Activated CD4-positive, CD25-positive, alpha-beta regulatory T cell treated with anti-CD3 and anti-CD28 coated beads, Interleukin-2, amount 50 U/mL, for 16 hours (primary cell): ENCODE data around the gene TNFAIP3.

ENCODE experiments used
- DNase-seq: peaks from one replicate; pipeline ENCODE4 v3.0.0-alpha.2; 2020; ENCODE audit warnings: low read depth, low spot score

TNFAIP3 gene

DNA sequence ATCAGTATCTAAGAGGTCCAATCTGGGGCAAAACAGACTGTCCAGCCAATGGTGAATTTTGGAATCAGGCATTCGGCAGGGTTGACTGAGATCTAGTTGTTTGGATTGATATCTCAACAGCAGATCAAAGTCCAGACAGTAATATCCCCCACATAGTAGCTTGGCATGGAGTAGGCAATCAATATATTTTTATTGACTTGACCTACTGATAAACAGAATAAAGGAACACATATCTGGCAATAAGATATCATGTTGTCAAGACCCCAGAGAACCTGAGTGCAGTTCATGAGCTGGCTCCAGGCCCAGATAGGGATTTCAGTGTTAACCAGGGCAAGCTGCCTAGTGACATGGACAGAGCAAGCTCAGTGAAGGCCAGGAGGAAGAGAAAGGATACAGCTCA lies 34.4 kb downstream of the TNFAIP3 start:
- no peak for DNase-seq

DNA sequence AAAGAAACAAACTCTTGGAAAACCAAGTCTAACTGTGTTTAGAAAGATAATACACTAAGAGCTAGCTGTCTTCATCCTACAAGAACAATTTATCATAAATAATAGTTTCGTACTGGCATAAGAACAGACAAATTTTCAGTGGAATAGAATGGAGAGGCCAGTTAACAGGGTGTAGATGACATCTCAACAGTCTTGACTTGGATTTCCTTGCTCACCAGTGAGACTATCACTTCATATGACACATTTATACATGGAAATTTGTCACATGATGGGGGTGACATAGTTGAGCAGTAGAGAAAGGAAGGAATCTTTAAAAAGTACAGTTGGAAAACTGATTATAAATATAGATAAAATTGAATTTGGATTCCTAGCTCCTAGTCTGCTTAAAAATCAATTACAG lies 35.6 kb downstream of the TNFAIP3 start:
- no peak for DNase-seq

DNA sequence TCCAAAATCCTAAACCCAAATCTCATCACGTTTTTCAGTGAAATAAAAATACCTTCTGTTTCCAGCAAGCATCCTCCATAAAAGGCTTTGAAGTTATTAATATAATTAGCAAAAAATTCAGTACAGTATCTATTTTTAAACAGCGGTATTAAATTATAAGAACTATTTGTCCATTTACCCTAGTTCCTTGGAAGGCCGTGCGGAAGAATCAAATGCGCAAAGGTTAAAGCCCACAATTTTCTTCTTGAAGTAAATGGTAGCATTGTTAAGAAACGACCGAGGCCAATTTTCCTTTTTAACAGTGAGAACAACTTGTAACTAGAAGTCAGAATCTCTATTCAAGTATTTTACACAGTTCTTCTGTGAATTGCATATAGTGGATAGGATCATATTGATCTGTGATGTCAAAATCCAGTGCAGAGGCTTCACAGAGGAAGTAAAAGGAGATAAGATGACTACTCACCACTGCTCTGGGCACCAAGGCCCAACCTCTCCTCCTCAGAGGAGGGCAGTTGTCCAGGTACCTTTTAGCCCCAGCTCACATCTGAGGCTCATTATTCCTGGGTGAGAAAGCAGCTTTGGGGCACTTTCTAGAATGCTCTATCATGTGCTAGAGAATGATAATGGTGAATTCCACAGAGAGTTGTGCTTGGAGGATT lies 36.3 kb downstream of the TNFAIP3 start:
- DNase-seq, result no peak

- no peak for DNase-seq
These were observed 37.1 kb downstream of the TNFAIP3 start for GRCh38 chr6:137903933-137904821.

DNA sequence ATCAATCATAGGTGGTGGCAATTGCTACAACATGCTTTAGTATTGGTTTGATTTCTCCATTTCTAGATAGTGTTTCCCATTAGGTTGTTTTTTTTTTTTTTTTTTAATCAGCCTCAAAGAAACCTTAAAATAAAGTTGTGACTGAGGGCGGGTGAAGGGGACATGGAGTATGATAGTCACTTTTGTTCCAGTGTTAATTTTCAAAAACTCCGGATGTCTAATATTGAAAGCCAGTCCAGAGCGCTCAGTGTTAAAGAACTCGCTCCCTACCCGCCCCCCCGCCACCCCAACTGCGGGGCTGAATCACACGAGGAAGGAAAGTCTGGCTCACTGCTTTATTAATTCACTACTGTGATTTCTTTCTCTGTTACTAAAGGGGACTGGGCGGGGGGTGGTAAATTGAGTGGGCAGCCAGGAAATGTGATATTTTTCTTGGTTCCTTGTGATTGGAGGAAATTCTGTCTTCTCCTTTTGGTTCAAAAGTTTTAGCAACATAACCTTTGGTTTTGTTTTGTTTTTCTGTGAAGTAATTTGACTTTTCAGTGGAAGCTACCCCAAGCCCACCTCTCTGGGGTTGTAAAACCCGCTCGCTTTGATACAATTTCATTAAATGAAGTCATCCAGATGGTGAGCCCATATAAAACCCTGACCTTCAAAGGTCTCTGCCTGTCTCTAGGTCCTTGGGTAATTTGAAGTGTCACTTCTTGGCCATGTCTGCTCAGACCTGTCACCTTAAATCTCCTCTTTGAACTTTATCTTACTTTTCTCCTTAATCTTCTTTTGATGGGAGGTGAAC lies 38.0 kb downstream of the TNFAIP3 start:
- DNase-seq, result peak; percentile 61

GRCh38 chr6:137906020-137906472 lies 39.0 kb downstream of the TNFAIP3 start:
- DNase-seq, result no peak

- no peak for DNase-seq
These were observed 40.1 kb downstream of the TNFAIP3 start for GRCh38 chr6:137907170-137907569.

DNA sequence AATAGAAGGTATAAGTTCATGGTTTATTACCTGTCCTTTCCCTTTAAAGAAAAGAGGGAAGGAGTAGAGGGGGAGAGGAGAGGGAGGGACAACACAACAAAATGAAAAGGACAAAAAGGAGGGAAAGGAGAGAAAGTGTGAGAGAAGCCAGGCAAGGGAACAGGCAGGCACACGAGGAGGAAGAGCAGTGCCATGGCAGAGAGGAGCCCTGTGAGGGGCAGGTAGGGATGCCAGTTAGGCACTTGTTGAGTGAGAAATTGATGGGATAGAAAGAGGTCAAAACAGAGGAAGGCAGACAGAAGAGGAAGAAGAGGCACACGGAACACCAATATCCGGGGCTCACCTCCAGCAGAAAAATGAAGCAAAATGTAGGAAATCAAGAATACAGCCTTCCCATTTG lies 42.5 kb downstream of the TNFAIP3 start:
- no peak for DNase-seq

DNA sequence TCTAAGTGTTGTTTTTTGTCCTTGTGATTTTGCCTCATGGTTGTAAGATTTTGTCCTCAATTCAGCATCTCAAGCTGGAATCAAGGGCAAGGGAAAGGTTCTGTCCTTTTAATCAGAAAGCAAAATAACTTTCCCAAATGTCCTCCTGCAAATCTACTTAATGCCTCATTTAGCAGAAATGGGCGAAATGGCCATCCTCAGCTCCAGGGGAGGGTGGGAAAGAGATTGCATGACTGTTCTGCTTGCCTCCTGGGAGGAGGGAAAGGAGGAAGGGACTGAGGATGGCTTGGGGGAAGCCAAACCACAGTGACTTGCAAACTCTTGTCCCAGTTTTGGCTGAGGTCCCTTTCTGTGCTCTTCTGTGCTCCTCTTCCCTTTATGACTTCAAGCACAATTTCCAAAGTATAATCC lies 43.4 kb downstream of the TNFAIP3 start:
- DNase-seq, result no peak

DNA sequence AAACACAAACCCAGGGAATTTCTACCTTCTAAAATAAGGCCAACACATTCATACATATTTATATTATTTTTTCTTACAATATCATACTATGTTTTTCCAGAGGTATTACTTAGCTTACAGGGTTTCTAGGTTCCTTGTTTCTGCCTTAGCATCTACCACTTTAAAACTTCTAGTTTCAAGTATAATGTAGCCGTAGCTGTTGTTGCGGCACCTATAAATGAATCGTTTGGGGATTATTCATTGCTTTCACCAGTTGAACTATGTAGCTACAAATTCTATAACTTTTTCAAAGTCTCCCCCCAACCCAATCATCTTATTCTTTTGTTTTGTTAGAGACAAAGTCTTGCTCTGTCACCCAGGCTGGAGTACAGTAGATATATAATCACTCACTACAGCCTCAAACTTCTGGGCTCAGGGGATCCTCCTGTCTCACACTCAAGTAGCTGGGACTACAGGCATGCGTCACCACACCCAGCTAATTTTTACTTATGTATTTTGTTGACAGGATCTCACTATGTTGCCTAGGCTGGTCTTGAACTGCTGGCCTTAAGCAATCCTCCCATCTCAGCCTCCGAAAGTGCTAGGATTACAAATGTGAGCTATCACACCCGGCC lies 43.9 kb downstream of the TNFAIP3 start:
- no peak for DNase-seq

- DNase-seq, result no peak
These were observed 44.7 kb downstream of the TNFAIP3 start for GRCh38 chr6:137911675-137912191.

DNA sequence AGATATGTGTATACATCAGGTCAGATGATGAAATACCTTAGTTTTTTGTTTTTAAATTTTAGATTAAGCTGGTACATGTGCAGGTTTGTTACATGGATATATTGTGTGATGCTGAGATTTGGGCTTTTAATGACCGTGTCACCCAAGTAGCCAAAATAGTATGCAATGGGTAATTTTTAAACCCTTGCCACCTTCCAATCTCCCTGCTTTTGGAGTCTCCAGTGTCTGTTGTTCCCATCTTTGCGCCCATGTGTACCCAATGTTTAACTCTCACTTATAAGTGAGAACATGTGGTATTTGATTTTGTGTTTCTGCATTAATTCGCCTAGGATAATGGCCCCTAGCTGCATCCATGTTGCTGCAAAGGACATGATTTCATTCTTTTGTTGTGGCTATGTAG lies 45.8 kb downstream of the TNFAIP3 start:
- DNase-seq, result no peak

- DNase-seq, result no peak
These were observed 46.4 kb downstream of the TNFAIP3 start for GRCh38 chr6:137913434-137913833.

DNA sequence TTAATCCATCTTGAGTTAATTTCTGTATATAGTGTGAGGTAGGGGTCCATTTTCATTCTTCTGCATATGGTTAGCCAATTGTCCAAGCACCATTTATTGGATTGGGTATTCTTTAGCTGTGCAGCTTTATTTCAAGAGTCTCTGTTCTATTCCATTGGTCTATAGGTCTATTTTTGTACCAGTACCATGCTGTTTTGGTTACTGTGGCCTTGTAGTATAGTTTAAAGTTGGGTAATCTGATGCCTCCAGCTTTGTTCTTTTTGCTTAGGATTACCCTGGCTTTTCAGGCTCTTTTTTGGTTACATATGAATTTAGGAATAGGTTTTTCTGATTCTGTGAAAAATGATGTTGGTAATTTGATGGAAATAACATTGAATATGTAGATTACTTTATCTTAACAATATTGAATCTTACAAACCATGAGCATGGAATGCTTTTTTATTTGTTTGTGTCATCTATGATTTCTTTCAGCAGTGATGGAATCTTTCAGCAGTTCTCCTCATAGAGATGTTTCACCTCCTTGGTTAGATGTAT lies 47.0 kb downstream of the TNFAIP3 start:
- DNase-seq, result no peak

- DNase-seq, result no peak
These were observed 47.6 kb downstream of the TNFAIP3 start for GRCh38 chr6:137914530-137915193.

- no peak for DNase-seq
These were observed 48.7 kb downstream of the TNFAIP3 start for GRCh38 chr6:137915790-137916189.

DNA sequence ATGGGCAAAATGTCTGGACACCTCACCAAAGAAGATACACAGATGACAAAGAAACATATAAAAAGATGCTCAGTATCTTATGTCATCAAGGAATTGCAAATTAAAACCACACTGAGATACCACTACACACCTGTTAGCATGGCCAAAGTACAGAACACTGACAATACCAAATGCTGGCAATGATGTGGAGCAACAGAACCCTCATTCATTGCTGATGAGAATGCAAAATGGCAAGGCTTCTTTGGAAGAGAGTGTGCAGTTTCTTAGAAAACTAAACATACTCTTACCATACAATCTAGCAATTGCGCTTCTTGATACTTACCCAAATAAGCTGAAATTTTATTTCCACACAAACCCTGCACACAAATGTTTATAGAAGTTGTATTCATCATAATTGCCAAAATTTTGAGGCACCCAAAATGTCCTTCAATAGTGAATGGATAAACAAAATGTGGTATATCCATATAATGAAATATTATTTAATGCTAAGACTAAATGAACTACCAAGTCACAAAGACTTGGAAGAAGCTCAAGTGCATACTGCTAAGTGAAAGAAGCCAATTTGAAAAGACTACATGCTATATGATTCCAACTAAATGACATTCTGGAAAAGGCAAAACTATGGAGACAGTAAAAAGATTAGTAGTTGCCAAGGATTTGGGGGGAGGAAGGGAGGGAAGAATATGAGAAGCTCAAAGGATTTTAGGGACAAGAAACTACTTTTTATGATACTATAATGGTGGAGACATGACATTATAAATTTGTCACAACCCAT lies 50.7 kb downstream of the TNFAIP3 start:
- DNase-seq, result no peak

- DNase-seq, result no peak
These were observed 52.4 kb downstream of the TNFAIP3 start for GRCh38 chr6:137919502-137919823.

- DNase-seq, result no peak
These were observed 53.0 kb downstream of the TNFAIP3 start for GRCh38 chr6:137919837-137920730.
